Measurements from ENCODE around the gene MDFIC.

MDFIC gene

DNA sequence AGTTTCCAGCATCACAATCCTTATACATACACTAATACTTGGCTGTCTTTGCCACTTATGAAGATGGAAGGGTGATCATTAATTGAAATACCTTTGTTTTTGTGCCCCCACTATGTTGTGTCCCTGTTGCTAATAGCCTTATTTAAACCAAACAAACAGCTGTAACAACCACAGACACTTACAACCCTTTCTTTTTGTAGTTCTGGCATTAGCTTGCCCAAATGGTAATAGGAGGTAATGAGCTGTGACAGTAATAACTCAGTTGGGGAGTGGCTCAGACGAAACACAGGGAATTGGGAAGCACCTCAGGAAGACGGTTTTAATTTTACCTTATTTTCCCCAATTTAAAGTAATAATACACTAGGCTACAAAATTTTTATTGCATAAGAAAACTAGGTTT, 83.4 kb downstream of the MDFIC start:
- no peak for DNase-seq

- DNase-seq: no peak
Measured at GRCh38 chr7:115005953-115006352, 84.1 kb downstream of the MDFIC start.

DNA sequence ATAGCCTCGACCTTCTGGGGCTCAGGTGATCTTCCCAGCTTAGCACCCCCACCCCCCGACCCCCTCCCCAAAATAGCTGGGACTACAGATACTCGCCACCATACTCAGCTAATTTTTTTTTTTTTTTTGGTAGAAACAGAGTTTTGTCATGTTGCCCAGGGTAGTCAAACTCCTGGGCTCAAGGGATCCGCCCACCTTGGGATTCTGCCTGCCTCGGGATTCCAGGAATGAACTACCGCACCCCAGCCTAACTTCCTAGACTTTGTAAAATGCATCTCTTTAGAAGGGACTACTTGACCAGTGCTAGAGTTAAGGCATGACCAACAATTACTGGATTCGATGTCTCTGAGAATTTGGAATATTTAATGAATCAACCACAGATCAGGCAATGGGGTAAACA, 85.9 kb downstream of the MDFIC start:
- no peak for DNase-seq

DNA sequence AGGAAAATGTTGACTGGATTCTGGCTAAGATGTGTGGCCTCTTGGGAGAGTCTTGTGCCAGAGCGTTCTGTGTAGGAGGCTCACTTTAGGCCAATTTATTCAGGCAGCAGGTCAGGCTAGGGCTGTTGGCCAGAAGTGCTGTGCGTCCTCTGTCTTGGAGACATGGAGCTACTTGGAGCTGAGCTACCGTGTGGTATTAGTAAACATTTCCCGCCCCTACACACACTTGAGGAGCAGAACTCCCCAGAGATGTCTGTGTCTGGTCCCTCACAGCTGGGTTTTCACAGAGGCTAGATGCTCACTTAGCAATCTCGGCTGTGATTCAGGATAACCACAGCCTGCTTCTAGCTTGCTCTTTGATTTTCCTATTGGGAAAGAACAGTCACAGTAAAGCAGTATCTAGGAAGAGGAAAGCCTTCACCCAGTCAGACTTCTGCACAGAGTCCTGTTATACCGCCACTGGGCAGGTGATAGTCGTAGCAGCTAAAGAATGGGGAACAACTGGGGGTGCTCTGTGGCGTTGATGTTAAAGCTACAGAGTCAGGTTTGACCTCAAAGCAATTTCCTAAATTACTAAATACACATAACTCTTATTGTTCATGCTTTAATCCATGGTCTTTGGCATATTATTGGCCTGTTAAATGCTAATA, 86.7 kb downstream of the MDFIC start:
- DNase-seq: no peak

DNA sequence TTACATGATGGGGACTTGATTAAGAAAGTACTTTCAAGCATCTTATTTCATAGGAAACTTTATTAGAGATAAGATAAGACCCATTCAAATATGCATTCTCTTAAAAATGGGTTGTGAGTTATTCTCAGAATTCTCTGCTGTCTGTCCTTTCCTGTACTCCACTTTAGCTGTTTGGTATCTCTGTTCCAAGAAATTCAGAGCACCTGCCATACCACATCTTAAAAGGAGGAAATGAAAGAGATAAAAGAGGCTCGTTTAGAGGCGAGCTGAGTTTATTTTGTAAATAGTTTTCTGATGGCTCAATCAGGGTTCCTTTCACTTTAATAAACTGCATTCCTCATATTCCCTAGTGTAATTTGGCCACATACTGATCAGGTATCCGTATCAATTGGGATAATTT, 87.2 kb downstream of the MDFIC start:
- DNase-seq: no peak

- DNase-seq: no peak
Measured at GRCh38 chr7:115009736-115010440, 88.0 kb downstream of the MDFIC start.

- DNase-seq: no peak
Measured at GRCh38 chr7:115010441-115010820, 88.5 kb downstream of the MDFIC start.

- DNase-seq: no peak
Measured at GRCh38 chr7:115013886-115014285, 92.0 kb downstream of the MDFIC start.

DNA sequence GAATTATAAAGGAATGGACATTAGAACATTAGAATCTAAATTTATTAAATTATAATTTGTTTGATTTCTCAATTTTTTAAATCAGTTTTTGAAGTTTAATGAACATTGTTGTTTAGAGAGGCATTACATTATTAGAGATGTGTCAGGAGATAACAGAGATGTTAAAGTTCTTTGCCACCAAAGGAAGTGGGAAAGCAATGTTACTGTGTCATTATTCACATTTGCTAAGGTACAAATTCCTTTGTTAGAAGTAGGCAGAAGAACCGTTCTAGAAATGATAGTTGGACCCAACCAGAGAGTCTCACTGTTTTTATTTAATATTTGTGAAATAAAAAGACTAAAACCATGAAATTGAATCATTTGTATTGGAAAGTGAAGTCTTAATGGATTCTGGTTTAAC, 92.9 kb downstream of the MDFIC start:
- no peak for DNase-seq

DNA sequence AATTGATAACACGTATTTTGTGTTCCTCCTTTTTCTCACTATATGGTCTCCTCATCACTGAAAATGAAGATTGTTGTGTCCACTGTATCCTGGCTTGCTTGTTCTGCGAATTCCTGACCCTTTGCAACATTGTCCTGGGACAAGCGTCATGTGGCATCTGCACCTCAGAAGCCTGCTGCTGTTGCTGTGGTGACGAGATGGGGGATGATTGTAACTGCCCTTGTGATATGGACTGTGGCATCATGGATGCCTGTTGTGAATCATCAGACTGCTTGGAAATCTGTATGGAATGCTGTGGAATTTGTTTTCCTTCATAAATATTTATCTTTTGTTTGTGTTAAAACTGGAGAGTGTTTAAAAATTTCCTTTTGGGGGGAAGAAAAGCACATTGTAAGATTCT, 93.7 kb downstream of the MDFIC start:
- no peak for DNase-seq

DNA sequence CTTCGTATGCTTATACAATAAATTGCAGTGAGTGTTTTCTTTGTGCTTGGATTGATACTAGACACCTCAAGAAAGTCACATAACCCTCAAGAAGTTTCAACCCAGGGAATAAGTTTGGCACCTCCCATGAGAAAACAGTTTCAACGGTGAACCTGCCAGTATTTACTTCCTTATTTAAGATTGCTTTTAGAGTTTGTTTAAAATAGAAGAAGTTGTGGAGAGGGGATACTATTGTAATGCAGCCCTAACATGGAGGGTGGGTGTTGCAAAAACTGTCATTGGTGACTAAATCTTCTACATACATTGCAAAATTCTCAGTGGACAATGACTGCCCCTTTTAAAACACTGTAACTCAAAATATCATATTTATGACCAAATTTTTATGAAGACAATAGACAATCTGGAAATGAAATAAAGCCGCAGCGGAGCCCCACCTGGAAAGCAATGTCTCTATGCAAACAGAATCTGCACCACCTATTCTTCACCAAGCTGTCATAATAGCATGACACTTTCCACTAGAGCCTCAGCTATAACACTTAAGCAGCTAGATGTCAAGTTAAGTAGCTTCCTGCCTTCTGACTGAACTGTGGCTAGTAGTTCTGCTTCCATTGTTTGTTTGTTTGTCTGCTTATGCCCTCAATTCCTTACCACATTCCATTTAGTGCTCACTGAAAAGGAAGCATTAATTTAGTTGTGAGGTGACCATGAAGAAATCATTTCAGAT, 98.2 kb downstream of the MDFIC start:
- DNase-seq: no peak

- no peak for DNase-seq
Measured at GRCh38 chr7:115023219-115023618, 101.3 kb downstream of the MDFIC start.

DNA sequence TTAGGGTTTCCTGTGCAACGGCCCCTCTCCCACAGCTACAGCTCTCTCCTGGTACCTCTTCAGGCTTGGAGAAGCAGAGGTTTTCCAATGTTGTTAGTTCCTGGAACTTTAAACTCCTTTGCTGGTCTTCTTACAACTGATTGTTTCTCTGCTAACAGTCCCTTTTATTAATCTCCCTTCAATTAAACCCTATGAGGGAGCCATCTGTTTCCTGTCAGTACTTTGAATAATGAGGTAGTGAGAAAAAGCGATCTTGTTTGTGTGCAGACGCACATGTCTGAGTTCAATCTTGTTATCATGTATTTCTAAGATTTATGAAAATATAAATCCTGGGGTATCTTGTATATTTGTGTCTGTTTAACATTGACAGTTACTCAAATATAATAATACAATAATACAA, 102.4 kb downstream of the MDFIC start:
- DNase-seq: no peak

GRCh38 chr7:115032715-115033703, 111.1 kb downstream of the MDFIC start:
- DNase-seq: no peak

DNA sequence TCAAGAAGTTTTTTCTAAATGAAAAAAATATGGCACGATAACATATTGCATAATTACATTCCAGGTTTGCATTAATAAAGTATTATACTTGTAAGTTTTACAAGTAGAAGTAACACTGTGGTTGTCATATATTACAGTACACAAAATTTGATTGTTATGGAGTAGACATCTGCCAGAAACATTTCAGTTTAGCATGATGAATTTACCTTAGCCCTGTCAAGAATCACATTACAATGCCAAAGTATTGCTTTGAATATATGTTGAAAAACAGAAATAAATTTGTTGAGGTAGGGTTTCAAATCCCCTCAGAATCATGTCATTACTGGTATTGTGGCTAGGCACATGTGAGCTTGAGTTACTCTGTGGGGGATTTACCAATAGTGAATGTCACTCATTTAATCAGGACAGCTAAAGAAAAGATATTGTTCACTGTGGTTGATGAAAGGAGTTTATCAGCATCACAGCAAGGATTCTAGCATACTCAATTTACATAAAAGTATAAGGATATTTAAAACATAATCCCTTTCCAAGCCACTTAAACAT, 112.1 kb downstream of the MDFIC start:
- no peak for DNase-seq

DNA sequence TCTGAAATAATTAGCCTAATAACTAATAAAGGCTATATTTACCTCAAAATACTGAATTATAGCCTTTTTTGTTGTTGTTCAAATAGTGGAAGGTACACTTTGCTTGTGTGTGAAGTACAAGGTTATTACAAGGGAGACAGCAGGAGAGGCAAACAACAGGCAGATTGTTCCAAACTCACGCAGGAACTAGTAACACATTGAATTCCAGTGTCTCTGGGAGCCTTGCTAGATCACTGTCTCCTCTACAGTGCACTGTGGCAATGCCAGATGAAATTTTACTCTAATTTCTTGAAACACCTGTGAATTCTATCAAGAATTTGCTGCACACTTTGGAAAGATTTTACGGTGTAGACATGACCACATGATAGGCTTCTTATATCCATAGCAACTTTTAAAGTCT, 112.6 kb downstream of the MDFIC start:
- DNase-seq: no peak

- no peak for DNase-seq
Measured at GRCh38 chr7:115037128-115037802, 115.4 kb downstream of the MDFIC start.

GRCh38 chr7:115038158-115038557, 116.3 kb downstream of the MDFIC start:
- no peak for DNase-seq

- no peak for DNase-seq
Measured at GRCh38 chr7:115040057-115040456, 118.2 kb downstream of the MDFIC start.

DNA sequence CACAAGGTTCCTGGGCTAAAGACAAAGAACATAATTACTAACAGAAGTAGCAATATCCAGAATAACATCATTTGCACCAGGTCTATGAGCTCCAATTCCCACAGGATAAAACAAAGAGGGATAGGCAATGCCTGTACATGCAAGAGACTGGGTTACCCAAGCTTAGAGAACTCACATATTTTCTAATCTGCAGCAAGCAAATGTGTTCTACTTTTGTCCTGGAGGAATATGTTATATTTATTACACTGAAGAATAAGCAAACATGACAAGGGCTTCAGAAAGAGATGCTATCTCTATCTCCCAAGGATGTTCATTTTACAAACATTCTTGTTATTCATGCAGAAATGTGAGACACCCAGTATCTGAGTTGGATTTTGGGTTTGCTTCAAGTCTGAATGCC, 118.6 kb downstream of the MDFIC start:
- no peak for DNase-seq

DNA sequence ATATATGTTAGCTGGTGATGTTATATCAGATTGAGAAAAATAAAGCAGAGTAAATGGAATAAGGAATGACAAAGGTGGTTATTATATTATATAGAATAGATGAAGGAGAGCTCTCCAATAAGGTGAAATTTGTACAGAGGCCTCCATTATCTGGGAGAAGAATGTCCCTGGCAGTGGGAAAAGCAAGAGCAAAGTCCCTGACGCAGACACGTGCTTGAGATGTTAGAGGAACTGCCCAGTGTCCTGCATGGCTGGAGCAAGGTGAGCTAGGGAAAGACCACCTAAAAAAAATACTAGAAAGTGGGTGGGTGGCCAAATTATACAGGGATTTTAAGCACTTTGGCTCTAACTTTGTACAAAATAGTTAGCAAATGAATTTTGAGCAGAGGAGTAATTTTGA, 120.7 kb downstream of the MDFIC start:
- DNase-seq: no peak

GRCh38 chr7:115043605-115044004, 121.7 kb downstream of the MDFIC start:
- no peak for DNase-seq

All from activated naive CD4-positive, alpha-beta T cell treated with anti-CD3 and anti-CD28 coated beads, Interleukin-2, amount 50 U/mL, for 16 hours (primary cell).